Mammary epithelial cell (primary cell): ENCODE measurements around the gene STAT5B.
"Not testable (repeated sequence)": the region's sequence is repeated elsewhere in the genome, so short reads cannot be mapped to it uniquely, and the experiment has no call there.

ENCODE experiments used
- EZH2 ChIP-seq: IDR thresholded peaks from 2 replicates; pipeline ENCODE4 v1.6.1; 2012; ENCODE audit warnings: low read length, inconsistent platforms, borderline replicate concordance
- TF ChIP-seq, protein P1 (sequence below), 2 donors: IDR thresholded peaks in 1 of 2; conservative IDR thresholded peaks in 1 of 2; 2 replicates each; pipeline ENCODE4 v1.5.1; 2011 to 2012; ENCODE audit warnings: inconsistent platforms in 2 of 2, low read length in 2 of 2, mild to moderate bottlenecking in 2 of 2, control low read depth in 1 of 2, low read depth in 1 of 2; ENCODE audit not compliant: insufficient read depth in 1 of 2; ENCODE audit errors: extremely low read depth in 1 of 2

DNA sequence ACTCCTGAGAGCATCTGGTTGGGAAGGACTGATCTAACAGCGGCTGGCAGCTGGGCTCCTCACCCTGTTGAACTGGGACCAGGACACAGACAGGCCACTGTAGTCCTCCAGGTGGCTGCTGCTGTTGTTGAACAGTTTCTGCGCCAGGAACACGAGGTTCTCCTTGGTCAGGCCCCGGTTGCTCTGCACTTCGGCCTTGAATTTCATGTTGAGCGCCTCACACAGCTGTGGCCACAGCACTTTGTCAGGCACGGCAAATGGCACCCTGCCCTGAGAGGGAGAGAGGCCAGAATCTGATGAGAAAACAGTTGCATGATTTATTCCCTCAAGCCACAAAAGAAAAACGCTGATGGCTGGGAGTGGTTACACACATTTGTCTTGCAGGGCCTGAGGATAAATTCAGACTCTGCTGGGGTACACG, 64.3 kb downstream of the STAT5B start:
- TF ChIP-seq, protein P1, sequence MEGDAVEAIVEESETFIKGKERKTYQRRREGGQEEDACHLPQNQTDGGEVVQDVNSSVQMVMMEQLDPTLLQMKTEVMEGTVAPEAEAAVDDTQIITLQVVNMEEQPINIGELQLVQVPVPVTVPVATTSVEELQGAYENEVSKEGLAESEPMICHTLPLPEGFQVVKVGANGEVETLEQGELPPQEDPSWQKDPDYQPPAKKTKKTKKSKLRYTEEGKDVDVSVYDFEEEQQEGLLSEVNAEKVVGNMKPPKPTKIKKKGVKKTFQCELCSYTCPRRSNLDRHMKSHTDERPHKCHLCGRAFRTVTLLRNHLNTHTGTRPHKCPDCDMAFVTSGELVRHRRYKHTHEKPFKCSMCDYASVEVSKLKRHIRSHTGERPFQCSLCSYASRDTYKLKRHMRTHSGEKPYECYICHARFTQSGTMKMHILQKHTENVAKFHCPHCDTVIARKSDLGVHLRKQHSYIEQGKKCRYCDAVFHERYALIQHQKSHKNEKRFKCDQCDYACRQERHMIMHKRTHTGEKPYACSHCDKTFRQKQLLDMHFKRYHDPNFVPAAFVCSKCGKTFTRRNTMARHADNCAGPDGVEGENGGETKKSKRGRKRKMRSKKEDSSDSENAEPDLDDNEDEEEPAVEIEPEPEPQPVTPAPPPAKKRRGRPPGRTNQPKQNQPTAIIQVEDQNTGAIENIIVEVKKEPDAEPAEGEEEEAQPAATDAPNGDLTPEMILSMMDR (conservative IDR thresholded peaks at IDR 0.05 in 1 of 2, IDR thresholded peaks at IDR 0.05 in 1 of 2; ENCODE audit: extremely low read depth in 1 of 2, insufficient read depth in 1 of 2, low read depth in 1 of 2, low read length in 2 of 2) = not testable (repeated sequence)
- TF ChIP-seq EZH2 = not testable (repeated sequence)
